Measurements from ENCODE around the gene ABLIM1.

The ABLIM1 gene

DNA sequence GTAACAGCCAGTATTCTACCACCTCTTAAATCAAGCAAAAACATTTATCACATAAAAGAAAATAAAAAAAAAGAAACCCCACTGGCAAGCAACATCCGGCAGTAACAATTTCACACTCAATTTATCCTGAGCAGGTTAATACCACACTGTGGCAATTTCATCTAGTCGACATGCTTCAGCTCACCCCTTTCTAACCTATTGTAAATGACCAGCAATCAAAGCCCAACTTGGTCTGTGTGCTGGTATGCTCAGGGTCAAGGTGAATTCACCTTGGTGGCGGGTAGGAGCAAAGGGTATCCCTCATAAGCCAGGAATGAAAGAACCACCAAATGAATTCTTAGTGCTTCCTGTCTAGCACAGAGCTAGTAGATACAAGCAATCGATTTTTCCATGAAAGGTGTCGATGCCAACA lies 144.7 kb downstream of the ABLIM1 start:
- no peak for DNase-seq

- DNase-seq = no peak
Observed at GRCh38 chr10:114511881-114512280, 146.2 kb downstream of the ABLIM1 start.

- no peak for DNase-seq
Observed at GRCh38 chr10:114508376-114508775, 149.7 kb downstream of the ABLIM1 start.

DNA sequence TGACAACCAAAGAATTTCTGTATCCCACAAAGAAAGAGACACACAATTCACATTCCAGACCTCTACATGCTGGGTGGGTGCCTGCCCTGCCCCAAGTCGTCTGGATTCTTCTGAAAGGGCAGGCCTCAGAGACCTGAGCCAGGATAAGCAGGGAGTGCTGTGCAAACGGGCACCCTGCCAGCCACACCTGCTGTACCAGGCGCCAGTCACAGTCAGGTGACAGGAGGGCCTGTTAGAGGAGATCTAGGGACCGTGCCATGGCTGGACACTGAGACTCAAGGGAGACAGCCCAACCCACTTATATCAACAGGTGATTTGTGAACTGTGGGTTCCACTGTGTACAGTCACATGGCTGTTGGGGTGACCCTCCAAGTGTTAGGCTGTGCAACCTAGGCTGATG lies 150.6 kb downstream of the ABLIM1 start:
- no peak for DNase-seq

GRCh38 chr10:114506871-114507385 lies 151.1 kb downstream of the ABLIM1 start:
- no peak for DNase-seq

- no peak for DNase-seq
Observed at GRCh38 chr10:114504769-114505579, 153.1 kb downstream of the ABLIM1 start.

- DNase-seq = no peak
Observed at GRCh38 chr10:114502074-114502473, 156.0 kb downstream of the ABLIM1 start.

DNA sequence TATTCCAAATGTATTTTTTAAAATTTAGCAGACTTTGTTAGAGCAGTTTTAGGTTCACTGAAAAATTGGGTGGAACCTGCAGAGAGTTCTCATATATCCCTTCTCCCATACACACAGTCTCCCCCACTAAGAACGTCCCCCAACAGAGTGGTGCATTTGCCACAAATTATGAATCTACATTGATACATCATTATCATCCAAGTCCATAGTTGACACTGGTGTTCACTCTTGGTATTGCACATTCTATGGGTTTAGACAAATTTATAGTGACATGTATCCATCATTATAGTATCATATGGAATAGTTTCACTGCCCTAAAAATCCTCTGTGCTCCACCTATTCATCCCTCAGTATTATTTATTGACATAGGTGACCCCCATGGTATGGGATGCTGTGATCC lies 156.4 kb downstream of the ABLIM1 start:
- no peak for DNase-seq

- no peak for DNase-seq
Observed at GRCh38 chr10:114500643-114501042, 157.4 kb downstream of the ABLIM1 start.

GRCh38 chr10:114499630-114500190 lies 158.4 kb downstream of the ABLIM1 start:
- no peak for DNase-seq

DNA sequence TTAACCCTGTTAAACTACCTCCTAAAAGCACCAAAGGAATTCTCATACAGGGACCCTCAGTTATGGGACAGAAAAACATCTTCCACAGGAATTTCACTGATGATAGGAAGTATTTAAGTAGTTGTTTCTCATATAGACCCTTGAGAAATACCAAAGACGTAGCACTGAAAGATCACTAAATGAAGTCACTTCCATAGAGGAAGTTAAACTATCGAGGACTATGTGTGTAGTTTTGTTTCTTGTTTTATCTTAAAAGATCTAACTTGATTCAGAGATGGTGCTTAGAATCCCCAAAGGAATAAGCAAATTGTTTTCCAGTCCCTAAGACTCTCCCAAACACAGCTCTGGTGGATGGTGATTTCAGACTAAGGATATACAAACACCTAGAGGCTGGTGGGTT lies 159.0 kb downstream of the ABLIM1 start:
- no peak for DNase-seq

DNA sequence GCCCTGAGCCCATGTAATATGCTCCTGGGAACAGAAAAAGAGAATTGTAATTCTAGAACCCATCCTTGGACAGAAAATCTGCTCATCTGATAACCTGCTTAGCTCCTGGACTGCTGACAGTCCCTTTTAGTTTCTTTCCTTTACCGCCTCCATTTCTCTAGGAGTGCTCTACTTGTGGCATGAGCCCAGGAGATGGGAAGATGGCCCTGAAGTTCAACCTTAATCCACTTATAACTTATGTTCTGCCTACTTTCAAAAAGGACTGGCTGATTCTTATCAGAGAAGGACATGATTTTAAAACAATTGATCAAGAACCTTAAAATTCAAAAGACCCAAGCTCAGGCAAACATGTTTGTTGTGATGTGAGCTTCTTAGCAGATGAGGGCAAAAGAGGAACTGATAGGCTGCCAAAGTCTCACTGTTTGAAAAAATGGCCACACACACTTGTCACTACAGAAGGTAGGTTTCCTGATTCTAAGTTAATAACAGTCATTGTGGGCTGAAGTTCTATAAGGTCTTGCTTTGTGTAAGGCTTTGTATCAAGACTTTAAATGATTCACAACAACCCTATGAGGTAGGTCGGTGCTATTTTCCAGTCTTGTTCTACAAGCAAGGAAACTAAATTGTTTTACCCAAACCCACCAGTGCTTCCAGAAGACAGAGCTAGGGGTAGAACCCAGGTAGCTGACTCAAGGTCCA lies 159.5 kb downstream of the ABLIM1 start:
- no peak for DNase-seq

DNA sequence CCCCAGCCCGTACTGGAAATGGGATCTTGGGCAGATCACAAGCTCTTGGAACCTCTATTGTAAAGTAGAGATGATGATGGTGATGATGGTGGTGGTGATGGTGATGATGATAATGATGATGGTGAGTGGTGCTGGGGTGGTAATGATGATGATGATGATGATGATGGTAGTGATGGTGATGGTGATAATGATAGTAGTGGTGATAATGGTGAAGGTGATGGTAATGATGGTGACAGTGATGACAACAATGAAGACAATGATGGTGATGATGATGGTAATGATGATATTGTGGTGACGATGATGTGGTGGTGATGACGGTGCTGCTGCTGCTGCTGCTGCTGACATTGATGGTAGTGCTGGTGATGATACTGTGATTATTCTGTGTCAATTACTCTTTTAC lies 162.8 kb downstream of the ABLIM1 start:
- no peak for DNase-seq

- DNase-seq = no peak
Observed at GRCh38 chr10:114492351-114493037, 165.6 kb downstream of the ABLIM1 start.

DNA sequence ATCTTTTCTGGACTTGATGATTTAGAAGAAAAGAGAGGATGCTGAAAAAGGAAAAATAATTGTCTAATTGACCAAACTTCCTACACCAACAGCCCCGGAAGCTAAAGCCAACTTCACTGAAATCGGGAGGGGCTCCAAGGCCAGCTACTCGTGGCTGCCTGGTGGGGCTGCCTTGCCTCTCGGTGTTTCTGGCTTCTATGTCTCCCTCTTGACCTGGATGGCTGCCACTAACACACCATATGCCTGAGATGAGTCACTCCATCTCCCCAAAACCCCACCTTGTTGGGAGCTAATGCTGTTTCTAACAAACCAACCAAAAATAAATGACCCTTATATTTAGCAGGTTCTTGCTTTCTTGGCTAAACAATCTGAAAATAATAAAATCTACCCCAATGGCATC lies 166.1 kb downstream of the ABLIM1 start:
- DNase-seq = no peak

DNA sequence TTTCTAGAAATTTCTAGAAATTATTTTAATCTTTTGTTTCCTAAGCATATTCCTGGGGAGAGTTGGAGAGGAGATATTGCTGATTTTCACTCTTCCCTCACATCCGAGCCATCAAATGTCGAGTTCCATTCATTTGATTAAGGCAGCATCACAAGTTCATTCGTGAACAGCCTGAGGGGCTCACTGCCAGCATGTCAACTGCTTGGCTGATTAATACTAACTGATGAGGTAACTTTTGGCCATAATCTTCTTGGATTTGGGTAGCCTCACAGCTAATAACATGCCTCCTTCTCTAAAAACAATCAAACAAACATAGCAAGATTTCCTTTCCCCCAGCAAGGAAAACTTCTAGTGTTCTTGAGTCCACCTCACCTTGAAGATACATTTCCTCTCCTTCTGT lies 166.7 kb downstream of the ABLIM1 start:
- no peak for DNase-seq

DNA sequence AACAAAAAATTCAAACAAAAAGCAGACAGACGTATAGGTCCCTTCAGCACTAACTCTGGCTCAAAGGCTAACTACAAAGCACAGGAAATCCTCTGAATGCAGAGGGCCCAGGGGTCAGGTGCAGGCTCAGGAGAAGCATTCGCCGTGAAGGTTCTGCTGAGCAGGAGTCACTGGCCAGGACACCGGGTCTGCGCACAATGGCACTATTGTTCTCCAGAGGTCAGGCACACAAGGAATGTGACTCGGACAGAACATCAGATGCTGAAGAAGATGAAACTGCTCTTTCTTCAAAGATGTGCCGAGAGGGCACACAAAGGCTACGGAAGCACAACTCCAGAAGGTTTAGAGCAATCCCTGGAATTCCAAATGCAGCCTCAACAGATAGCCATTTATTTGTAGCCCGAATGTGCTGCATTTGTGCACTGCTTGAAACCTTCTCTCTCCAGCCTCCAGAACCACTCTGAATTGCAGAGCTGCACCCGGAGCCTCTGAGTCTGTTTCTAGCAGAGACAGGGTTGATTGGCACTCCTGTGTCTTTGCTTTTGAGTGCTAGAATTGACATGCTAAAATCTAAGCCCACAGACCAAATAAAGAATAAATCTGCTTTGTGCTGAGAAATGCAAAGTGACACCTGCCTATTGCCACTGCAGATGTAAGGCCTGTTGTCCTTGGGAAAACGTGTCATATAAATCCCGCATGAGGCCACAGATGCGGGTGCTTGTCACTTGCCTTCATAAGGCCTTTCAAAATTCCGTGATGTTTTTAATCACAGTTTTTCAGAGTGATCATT lies 168.4 kb downstream of the ABLIM1 start:
- DNase-seq = no peak

GRCh38 chr10:114487815-114488536 lies 170.1 kb downstream of the ABLIM1 start:
- DNase-seq = no peak

GRCh38 chr10:114486938-114487814 lies 170.9 kb downstream of the ABLIM1 start:
- DNase-seq = no peak

DNA sequence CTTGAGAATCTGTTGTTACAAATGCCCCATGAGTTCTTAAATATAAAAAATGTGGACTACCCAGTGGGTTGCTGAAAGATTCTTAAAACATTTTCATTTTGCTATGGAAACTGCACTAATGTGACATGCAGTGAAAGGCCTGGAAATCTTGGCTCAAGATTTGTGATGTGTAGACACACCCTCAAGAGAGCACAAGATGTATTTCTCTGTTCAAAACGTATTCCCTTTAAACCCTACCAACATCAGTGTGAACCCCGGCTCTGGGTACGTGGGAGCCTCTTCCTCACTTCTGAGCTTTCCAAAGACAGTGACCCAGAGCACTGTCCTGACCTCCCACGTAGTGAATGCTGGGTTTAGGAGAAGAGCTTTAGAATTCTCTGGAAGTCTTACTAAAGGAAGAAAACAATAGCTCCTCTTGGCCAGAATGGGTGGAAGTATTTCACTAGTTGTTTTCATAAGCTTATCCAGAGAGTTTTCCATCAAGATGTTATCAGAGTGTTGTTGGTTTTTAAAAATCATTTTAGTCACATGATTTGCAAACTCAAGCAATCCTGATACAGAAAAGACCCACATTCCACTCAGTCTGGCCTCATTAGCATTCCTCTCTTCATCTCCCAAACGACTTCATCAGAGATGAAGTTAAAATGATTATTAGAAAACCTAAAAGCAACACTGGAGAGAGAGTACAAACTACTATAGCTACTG lies 172.2 kb downstream of the ABLIM1 start:
- no peak for DNase-seq

Measured in bone marrow (tissue), 2 donors.